ENCODE results near the gene DUSP1.

Gene DUSP1

DNA sequence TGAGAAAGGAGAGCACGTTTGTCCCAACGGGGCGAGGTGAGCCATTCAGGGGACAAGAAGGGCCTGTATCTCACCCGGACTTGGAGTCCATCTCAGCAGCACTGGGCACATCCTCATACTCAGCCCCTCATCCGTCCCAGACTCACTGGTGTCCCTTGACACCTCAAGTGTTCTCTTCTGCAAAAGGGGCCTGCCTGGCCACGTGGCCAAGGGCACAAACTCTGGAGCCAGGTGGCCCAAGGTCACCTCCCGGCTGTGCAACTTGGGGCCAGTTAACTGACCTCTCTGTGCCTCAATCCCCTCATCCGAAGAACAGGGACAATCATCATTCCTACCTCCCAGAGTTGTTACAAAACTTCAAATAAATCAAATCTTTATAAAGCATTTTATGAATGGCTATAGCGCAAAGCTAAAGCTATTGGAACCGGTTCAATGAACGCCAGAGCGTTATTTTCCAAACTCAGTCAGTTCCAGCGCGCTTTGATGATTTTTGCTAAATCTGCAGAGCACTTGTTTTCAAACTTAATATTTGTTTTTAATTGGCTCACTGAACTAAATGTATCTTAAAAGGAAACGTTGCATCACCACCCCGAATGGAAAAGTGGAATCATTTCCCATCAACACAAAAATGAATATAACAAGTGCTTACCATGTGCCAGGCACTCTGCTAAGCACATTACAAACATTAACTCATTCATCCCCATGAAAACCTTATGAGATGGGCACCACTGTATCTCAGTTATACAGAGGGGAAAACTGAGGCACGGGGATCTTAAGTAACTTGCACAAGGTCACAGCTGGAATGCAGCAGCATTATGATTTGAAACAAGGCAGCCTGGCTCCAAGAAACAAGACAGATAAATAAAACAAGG is 49.3 kb downstream of the DUSP1 start:
- Histone ChIP-seq H3F3A (ENCODE audit: insufficient read depth) (no peaks in the 10 kb centered on the region), H3K36me3 (ENCODE audit: low read length) (no peaks in the 10 kb centered on the region), H3K9me3 (ENCODE audit: insufficient read depth, low read length) (no peaks in the 10 kb centered on the region), H3K4me2 (ENCODE audit: low read depth, low read length, poor library complexity, severe bottlenecking) (no peak overlapping the region), H3K27ac (ENCODE audit: low read depth, low read length) (no peak overlapping the region), H3K27me3 (ENCODE audit: low read length) (no peaks in the 10 kb centered on the region), H4K20me1 (ENCODE audit: low read depth, low read length) (no peaks in the 10 kb centered on the region), H3K4me3 (ENCODE audit: insufficient read depth, low read length, poor library complexity, severe bottlenecking) (no peak overlapping the region), H3K79me2 (ENCODE audit: insufficient read depth, low read length) (no peaks in the 10 kb centered on the region), H3K9ac (ENCODE audit: low read length) (no peak overlapping the region), H3K9me2 (replicated peaks; ENCODE audit: insufficient read depth, low read length) (no peaks in the 10 kb centered on the region), H2AFZ (ENCODE audit: low read depth, low read length, severe bottlenecking) (no peak overlapping the region)
- TF ChIP-seq EZH2phosphoT487 (conservative IDR thresholded peaks at IDR 0.05; ENCODE audit: low read length): no peak
- TF ChIP-seq, protein P1, sequence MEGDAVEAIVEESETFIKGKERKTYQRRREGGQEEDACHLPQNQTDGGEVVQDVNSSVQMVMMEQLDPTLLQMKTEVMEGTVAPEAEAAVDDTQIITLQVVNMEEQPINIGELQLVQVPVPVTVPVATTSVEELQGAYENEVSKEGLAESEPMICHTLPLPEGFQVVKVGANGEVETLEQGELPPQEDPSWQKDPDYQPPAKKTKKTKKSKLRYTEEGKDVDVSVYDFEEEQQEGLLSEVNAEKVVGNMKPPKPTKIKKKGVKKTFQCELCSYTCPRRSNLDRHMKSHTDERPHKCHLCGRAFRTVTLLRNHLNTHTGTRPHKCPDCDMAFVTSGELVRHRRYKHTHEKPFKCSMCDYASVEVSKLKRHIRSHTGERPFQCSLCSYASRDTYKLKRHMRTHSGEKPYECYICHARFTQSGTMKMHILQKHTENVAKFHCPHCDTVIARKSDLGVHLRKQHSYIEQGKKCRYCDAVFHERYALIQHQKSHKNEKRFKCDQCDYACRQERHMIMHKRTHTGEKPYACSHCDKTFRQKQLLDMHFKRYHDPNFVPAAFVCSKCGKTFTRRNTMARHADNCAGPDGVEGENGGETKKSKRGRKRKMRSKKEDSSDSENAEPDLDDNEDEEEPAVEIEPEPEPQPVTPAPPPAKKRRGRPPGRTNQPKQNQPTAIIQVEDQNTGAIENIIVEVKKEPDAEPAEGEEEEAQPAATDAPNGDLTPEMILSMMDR (IDR thresholded peaks at IDR 0.05; ENCODE audit: insufficient read depth, low read length, poor library complexity, severe bottlenecking): no peak

DNA sequence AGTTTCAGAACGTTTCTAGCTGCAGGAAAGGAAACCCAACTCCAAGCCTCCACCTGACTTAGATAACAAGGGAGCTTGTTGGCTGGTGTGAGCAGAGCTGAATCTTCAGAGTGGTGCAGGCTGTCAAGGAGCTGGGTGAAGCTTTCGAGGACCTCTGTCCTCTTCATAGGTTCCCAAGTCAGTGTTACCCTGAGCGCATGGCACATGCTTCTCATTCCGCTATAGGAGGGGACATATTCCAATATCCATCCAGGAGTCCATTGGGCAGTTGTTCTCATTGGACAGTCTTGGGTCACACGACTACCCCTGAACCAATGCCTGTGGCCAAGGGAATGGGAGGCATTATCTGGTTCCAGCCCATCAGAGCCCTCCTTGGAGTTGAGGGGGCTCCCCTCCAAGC is 50.3 kb downstream of the DUSP1 start:
- Histone ChIP-seq H2AFZ (ENCODE audit: low read depth, low read length, severe bottlenecking) (no peak overlapping the region), H3K4me3 (ENCODE audit: insufficient read depth, low read length, poor library complexity, severe bottlenecking) (no peak overlapping the region), H3K9ac (ENCODE audit: low read length) (no peak overlapping the region), H3K27ac (ENCODE audit: low read depth, low read length) (no peak overlapping the region), H3K36me3 (ENCODE audit: low read length) (no peaks in the 10 kb centered on the region), H3K79me2 (ENCODE audit: insufficient read depth, low read length) (no peaks in the 10 kb centered on the region), H4K20me1 (ENCODE audit: low read depth, low read length) (no peaks in the 10 kb centered on the region), H3K9me2 (replicated peaks; ENCODE audit: insufficient read depth, low read length) (no peaks in the 10 kb centered on the region), H3K4me2 (ENCODE audit: low read depth, low read length, poor library complexity, severe bottlenecking) (no peak overlapping the region), H3K27me3 (ENCODE audit: low read length) (no peaks in the 10 kb centered on the region), H3F3A (ENCODE audit: insufficient read depth) (no peaks in the 10 kb centered on the region), H3K9me3 (ENCODE audit: insufficient read depth, low read length) (no peaks in the 10 kb centered on the region)
- TF ChIP-seq, protein P1 (IDR thresholded peaks at IDR 0.05; ENCODE audit: insufficient read depth, low read length, poor library complexity, severe bottlenecking): no peak
- no peak for TF ChIP-seq EZH2phosphoT487 (conservative IDR thresholded peaks at IDR 0.05; ENCODE audit: low read length)

DNA sequence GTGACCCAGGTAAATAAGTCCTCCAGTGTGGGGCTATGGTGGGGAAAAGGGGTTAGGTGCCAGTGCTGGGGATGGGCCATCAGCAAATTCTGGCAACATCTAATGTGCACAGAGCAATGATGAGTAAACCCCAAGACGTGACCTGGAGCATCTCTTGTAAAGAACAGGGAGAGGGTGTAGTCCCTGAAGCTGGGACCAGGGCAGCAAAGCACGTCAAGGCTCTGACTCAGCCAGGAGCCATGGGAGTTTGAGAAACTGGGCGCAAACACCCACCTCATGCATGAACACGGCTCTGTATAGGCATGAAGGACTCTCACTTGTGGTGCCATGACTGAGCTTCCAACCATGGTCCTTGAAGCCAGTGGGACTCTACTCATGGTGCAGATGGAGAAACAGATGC is 51.8 kb downstream of the DUSP1 start:
- Histone ChIP-seq H3K27ac (ENCODE audit: low read depth, low read length) (no peak overlapping the region), H3F3A (ENCODE audit: insufficient read depth) (no peaks in the 10 kb centered on the region), H3K36me3 (ENCODE audit: low read length) (no peaks in the 10 kb centered on the region), H3K9ac (ENCODE audit: low read length) (no peak overlapping the region), H4K20me1 (ENCODE audit: low read depth, low read length) (no peaks in the 10 kb centered on the region), H2AFZ (ENCODE audit: low read depth, low read length, severe bottlenecking) (no peak overlapping the region), H3K27me3 (ENCODE audit: low read length) (no peaks in the 10 kb centered on the region), H3K4me3 (ENCODE audit: insufficient read depth, low read length, poor library complexity, severe bottlenecking) (no peak overlapping the region), H3K79me2 (ENCODE audit: insufficient read depth, low read length) (no peaks in the 10 kb centered on the region), H3K4me2 (ENCODE audit: low read depth, low read length, poor library complexity, severe bottlenecking) (no peak overlapping the region), H3K9me3 (ENCODE audit: insufficient read depth, low read length) (no peaks in the 10 kb centered on the region), H3K9me2 (replicated peaks; ENCODE audit: insufficient read depth, low read length) (no peaks in the 10 kb centered on the region)
- TF ChIP-seq EZH2phosphoT487 (conservative IDR thresholded peaks at IDR 0.05; ENCODE audit: low read length): no peak

DNA sequence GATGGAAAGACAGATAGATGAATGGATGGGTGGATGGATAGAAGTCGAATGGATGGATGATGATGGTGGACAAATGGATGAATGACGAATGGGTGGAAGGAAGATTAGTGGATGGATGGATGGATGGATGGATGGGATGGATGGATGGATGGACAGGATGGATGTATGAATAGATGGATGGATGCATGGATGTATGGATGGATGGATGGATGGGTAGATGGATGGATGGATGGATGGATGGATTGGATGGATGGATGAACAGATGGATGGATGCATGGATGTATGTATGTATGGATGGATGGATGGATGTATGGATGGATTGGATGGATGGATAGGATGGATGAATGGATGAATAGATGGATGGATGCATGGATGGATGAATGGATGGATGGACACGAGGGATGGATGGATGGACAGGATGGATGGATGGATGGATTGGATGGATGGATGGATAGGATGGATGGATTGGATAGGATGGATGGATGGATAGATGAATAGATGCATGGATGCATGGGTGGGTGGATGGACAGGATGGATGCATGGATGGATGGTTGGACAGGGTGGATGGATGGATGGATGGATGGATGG is 52.4 kb downstream of the DUSP1 start:
- Histone ChIP-seq H4K20me1 (ENCODE audit: low read depth, low read length) (no peaks in the 10 kb centered on the region), H3K9ac (ENCODE audit: low read length) (no peak overlapping the region), H3F3A (ENCODE audit: insufficient read depth) (no peaks in the 10 kb centered on the region), H3K4me3 (ENCODE audit: insufficient read depth, low read length, poor library complexity, severe bottlenecking) (no peak overlapping the region), H3K9me3 (ENCODE audit: insufficient read depth, low read length) (no peaks in the 10 kb centered on the region), H3K9me2 (replicated peaks; ENCODE audit: insufficient read depth, low read length) (no peaks in the 10 kb centered on the region), H3K79me2 (ENCODE audit: insufficient read depth, low read length) (no peaks in the 10 kb centered on the region), H3K27ac (ENCODE audit: low read depth, low read length) (no peak overlapping the region), H3K27me3 (ENCODE audit: low read length) (no peaks in the 10 kb centered on the region), H2AFZ (ENCODE audit: low read depth, low read length, severe bottlenecking) (no peak overlapping the region), H3K4me2 (ENCODE audit: low read depth, low read length, poor library complexity, severe bottlenecking) (no peak overlapping the region), H3K36me3 (ENCODE audit: low read length) (no peaks in the 10 kb centered on the region)
- TF ChIP-seq, protein P1 (IDR thresholded peaks at IDR 0.05; ENCODE audit: insufficient read depth, low read length, poor library complexity, severe bottlenecking): no peak
- TF ChIP-seq EZH2phosphoT487 (conservative IDR thresholded peaks at IDR 0.05; ENCODE audit: low read length): no peak

All from SU-DHL-6 (cell line).